ENCODE results near the gene ARL6IP6. TPM values are rescaled to one million over a fixed set of nuclear protein-coding genes. Genes with fewer than 3 reads are reported as not detected.

The ARL6IP6 gene
- total and polyA plus RNA-seq, 2 experiments from 2014 or later = 49.1 to 65.4 TPM

GRCh38 chr2:152674334-152674733 is 44.1 kb upstream of the ARL6IP6 start:
- Mint-ChIP-seq H3K36me3 (ENCODE audit: low read depth) (peaks cover 78% of the 10 kb centered on the region), H3K4me1 (no peaks in the 10 kb centered on the region), H3K9me3 (no peaks in the 10 kb centered on the region), H3K4me3 (no peak overlapping the region), H3K27me3 (ENCODE audit: insufficient read depth, low read depth, poor library complexity) (no peaks in the 10 kb centered on the region), H3K27ac (no peak overlapping the region)
- Histone ChIP-seq H3K27me3 (ENCODE audit: insufficient read depth) (no peaks in the 10 kb centered on the region), H2AFZ (no peak overlapping the region), H3K9me2 (ENCODE audit: insufficient read depth) (no peaks in the 10 kb centered on the region), H3K4me3 (no peak overlapping the region), H3K79me2 (replicated peaks; ENCODE audit: insufficient read depth) (peaks cover 4% of the 10 kb centered on the region; the same call in 1 of the 2 replicates), H3K4me2 (no peak overlapping the region), H4K20me1 (replicated peaks; ENCODE audit: insufficient read depth) (peaks cover 9% of the 10 kb centered on the region; the same call in 1 of the 2 replicates), H3F3A (replicated peaks; ENCODE audit: low read depth) (no peaks in the 10 kb centered on the region), H3K4me1 (ENCODE audit: insufficient read depth) (no peaks in the 10 kb centered on the region), H3K36me3 (ENCODE audit: insufficient read depth) (peaks cover 91% of the 10 kb centered on the region), H3K27ac (ENCODE audit: low read depth) (no peak overlapping the region)
- DNase-seq (ENCODE audit: low spot score) (no peak), ATAC-seq (no peak)
- TF ChIP-seq ZNF462 (CRISPR knock-in tag; IDR thresholded peaks at IDR 0.05) (no peak), ZNF114 (CRISPR knock-in tag; IDR thresholded peaks at IDR 0.05) (no peak), JUNB (IDR thresholded peaks at IDR 0.05; ENCODE audit: unreplicated experiment) (no peak), STAT1 (IDR thresholded peaks at IDR 0.05; ENCODE audit: unreplicated experiment) (no peak), CREB1 (CRISPR knock-in tag; IDR thresholded peaks at IDR 0.05; ENCODE audit: low read depth) (no peak), EZH2 (IDR thresholded peaks at IDR 0.05; ENCODE audit: low read depth, unreplicated experiment) (no peak), POLR2AphosphoS5 (IDR thresholded peaks at IDR 0.05; ENCODE audit: low read depth) (no peak), REST (IDR thresholded peaks at IDR 0.05; ENCODE audit: unreplicated experiment) (no peak), CTCF (conservative IDR thresholded peaks at IDR 0.05; ENCODE audit: low read depth in 2 of 2) (no peak), ETS1 (IDR thresholded peaks at IDR 0.05) (no peak), NANOG (IDR thresholded peaks at IDR 0.05; ENCODE audit: borderline replicate concordance) (no peak), EZH2phosphoT487 (IDR thresholded peaks at IDR 0.05; ENCODE audit: unreplicated experiment) (no peak), ZNF331 (CRISPR knock-in tag; IDR thresholded peaks at IDR 0.05; ENCODE audit: low read depth) (no peak)
